M059J (cell line): Measurements from ENCODE around the gene CERS6. TPM values are rescaled to one million over a fixed set of nuclear protein-coding genes. Genes with fewer than 3 reads are reported as not detected.

ENCODE experiments used
- DNase-seq: peaks from one replicate; pipeline ENCODE4 v3.0.0-alpha.2; 2012; ENCODE audit warnings: low read depth
- total RNA-seq: library from RNA; depleted of rRNA; stranded (reverse); fragments of >200 nt; shearing (Covaris generic); gene quantifications from 2 replicates; pipeline ENCODE4 v1.2.3, GENCODE V29; 2014

Gene CERS6
- total RNA-seq, 1 experiment from 2014 or later = 22.8 TPM

DNA sequence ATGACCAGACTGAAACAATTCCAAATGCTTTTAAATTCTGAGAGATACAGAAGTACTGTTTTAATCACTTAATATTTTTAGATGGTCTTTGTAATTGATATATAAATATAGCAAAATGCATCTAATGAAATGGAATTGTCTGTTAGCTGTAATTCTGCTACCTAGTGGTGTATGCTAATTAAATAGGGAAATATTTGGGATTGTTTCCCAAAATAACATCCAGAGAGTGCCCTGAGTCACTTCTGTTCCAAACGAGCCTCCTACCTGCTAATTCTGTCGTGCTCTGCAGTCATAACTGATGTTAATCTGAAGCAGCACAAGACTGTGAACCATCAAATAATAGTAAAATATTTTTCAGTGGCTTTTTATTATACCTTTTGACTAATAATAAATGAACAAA is 274.9 kb downstream of the CERS6 start:
- peak; percentile 6 for DNase-seq

GRCh38 chr2:168731616-168732015 is 275.5 kb downstream of the CERS6 start:
- DNase-seq = peak; percentile 40

DNA sequence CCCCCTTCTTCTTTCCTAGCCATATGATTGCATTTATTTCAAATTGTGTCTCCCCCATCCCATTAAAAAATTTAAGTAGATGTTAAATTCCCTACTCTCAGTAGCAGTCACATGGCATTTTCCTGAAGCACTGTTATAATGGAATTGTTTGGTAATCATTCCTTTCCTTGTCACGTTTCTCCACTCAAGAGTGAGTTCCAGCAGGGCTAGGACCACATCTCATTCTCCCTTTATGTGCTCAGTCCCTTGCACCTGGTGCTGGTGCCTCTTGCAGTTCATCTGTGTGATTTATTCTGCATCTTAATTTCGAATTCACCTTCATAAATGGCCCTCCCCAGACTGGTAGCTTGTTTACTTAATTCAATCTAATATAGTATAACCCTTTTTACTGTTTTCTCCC is 276.0 kb downstream of the CERS6 start:
- DNase-seq = no peak

- DNase-seq = no peak
These were observed 276.4 kb downstream of the CERS6 start for GRCh38 chr2:168732506-168732905.

GRCh38 chr2:168734199-168734760 is 278.2 kb downstream of the CERS6 start:
- no peak for DNase-seq

GRCh38 chr2:168736649-168737445 is 280.8 kb downstream of the CERS6 start:
- DNase-seq = no peak

DNA sequence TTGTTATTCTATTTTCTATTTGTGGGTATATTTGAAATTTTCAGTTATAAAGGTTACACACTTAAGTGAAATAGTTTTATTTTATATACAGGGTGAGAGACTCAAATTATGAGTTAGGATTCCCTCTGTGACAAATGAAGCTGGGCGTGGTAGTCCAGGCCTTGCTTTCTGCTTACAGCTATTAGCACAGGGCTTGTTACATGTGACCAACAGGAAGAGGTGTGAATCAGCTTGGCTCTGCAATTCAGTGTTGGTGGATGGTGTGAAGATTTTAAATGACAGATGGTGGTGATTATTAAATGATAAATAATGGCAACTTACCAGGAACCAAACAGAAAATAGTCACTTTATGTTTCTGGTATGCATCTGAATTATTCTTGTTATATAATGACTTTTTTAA is 282.0 kb downstream of the CERS6 start:
- DNase-seq = no peak

DNA sequence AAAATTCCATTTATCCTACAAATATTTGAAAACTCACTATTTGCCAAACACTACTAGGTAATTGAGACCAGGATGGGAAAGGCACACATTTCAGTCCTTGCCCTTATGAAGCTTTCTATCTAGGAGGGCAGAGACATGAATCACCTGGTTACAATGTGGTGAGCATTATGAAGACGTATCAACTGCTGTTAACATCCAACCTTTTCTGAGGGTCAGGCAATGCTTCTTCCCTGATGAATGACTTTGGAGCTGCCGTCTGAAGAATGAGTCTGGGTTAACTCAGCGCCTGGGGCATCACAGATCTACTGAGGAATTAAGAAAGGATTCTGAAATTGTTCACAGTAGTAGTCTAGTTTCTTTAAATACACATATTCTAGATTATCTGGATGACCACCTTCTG is 284.3 kb downstream of the CERS6 start:
- DNase-seq = peak; percentile 37

- no peak for DNase-seq
These were observed 284.7 kb downstream of the CERS6 start for GRCh38 chr2:168740788-168741187.

- DNase-seq = no peak
These were observed 286.3 kb downstream of the CERS6 start for GRCh38 chr2:168742258-168742932.

DNA sequence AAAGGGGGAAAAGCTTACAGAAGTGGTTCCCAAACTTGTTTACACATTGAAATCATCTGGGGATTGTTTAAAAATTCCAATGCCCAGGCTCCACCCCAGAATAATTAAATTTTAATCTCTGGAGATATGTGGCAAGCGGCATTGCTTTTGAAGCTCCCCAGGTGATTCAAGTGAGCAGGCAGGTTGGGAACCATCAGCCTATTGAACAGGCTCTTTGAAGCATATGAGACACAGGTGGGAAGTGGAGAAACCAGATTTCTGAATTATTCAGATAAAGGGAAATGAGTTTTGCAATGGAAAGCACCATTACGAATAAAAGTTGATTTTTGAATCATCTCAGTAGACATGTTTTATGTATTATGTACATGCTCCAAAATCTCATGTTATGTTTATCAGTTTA is 288.8 kb downstream of the CERS6 start:
- no peak for DNase-seq

GRCh38 chr2:168748461-168748860 is 292.4 kb downstream of the CERS6 start:
- DNase-seq = no peak

DNA sequence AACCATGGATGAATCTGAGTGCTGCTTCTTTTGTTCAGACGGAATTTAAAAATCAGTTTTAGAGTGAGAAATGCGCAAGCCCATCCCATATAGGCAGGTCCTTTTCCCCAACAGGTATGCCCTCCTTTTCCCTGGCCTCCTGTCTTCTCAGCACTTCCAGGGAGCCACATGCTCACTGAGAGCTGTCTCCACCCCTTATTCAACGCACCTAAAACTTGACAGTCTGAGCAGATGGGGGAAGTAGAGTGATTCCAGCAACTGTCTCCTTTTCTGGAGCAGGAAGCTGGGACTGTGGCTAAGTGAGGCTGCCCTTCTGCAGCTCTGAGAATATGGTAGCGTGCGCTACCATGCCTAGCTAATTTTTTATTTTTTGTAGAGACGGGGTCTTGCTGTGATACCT is 293.2 kb downstream of the CERS6 start:
- no peak for DNase-seq

DNA sequence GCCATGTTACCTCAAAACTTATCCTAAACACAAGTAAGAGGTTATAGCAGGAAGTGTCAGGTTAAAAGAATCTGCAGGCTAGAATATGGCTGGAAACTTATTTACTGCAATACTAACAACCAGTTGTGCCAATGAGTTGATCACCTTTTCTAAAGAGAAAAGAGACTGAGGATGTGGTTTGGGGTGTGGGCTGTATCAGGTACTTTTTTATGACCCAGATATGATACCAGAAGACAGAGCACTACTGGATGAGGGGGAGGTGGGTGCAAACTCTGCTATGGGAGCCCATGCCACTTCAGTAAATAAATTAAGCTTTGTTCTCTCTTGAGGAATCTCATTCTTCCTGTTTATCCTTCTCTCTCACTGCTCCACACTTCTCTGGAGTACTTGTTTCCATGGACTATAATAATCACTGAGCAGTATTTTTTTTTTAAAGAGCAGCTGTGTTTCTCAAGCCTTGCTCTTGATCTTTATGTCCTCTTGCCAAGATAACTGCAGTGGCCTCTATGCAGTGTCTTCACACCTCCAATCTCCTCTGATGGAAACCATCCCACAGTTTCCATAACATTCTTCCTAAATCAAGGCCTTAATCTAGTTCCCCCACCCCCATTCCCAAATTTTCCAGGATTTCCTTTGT is 295.1 kb downstream of the CERS6 start:
- DNase-seq = no peak

GRCh38 chr2:168752361-168752760 is 296.3 kb downstream of the CERS6 start:
- no peak for DNase-seq

- no peak for DNase-seq
These were observed 297.8 kb downstream of the CERS6 start for GRCh38 chr2:168753765-168754329.

DNA sequence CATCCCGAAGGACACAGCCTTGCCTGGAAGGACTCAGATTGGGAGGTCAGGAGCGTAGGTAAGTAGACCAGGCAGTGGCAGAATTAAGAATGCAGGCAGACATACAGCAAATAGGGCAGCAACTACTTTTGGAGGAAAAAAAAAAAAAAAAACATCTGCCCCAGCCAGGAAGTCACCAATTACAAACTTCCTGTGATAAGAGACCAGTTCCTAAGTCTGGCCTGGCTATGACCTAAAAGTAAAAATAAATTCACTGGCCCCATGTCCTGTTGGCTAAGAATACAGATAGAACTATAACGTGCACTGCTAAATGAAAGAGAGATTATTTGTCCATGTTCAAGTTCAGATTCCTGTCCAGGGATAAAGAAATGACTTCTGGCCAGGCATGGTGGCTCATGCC is 301.2 kb downstream of the CERS6 start:
- DNase-seq = no peak

GRCh38 chr2:168758970-168759820 is 303.1 kb downstream of the CERS6 start:
- DNase-seq = peak; percentile 48

DNA sequence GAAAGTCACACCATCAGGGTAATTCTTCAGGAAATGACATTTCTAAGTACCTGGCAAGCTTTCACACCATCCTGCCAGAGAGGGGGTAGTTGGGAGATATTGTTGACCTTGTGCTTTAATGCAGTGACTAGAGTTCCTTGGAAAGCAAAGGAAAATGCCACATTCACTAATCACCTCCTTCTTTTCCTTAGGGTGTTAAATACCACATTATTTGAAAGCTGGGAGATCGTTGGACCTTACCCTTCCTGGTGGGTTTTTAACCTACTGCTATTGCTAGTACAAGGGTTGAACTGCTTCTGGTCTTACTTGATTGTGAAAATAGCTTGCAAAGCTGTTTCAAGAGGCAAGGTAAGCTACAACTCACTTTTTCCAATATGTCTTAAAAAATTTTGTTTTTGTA is 309.3 kb downstream of the CERS6 start:
- DNase-seq = no peak

DNA sequence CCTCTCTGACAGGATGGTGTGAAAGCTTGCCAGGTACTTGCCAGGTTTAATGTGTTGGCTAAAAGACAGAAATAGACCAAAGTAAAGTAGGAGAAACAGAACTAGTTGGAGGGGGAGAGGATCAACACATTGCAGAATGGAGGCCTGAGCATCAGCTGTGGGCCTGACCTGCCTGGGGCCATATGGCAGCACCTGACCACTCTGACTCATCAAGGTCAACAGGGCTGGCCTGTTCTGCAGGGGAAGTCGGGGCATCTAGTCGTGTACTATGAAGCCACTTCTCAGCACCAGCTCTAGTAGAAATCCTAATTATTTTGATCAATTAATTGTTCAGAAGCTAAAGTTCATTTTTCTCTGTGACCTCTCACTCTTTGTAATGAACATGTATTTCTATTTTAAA is 310.5 kb downstream of the CERS6 start:
- DNase-seq = peak; percentile 53

GRCh38 chr2:168767258-168767657 is 311.2 kb downstream of the CERS6 start:
- DNase-seq = no peak
